Measurements from ENCODE around the gene EIF1B. TPM values are rescaled to one million over a fixed set of nuclear protein-coding genes. Genes with fewer than 3 reads are reported as not detected.

The EIF1B gene
- total RNA-seq, 2 donors from 2014 or later, result 32.0 to 52.4 TPM

DNA sequence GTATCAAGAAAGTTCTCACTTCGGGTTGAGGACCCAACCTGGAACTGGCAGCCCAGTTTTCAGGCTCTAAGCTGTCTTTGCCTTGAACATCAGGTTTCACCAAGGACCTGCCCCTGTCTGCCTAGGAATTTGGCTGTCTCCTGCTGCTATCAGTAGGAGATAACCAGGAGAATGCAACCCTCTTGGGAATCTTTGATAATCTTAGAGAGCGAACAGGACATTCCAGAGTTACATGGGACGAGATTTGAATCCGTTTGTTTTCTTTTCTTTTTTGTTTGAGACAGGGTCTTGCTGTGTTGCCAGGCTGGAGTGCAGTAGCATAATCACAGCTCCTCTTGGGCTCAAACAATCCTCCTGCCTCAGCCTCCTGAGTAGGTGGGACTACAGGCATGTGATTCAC lies 18.0 kb upstream of the EIF1B start:
- Histone ChIP-seq H3K27me3 (no peaks in the 10 kb centered on the region), H3K27ac (no peak overlapping the region), H3K36me3 (no peaks in the 10 kb centered on the region), H3K9ac (ENCODE audit: low read depth in 2 of 2, low read length in 2 of 2) (no peak overlapping the region), H3K9me3 (no peaks in the 10 kb centered on the region), H3K4me3 (no peak overlapping the region), H3K4me1 (no peaks in the 10 kb centered on the region)
- DNase-seq, result no peak
- TF ChIP-seq, protein P1, sequence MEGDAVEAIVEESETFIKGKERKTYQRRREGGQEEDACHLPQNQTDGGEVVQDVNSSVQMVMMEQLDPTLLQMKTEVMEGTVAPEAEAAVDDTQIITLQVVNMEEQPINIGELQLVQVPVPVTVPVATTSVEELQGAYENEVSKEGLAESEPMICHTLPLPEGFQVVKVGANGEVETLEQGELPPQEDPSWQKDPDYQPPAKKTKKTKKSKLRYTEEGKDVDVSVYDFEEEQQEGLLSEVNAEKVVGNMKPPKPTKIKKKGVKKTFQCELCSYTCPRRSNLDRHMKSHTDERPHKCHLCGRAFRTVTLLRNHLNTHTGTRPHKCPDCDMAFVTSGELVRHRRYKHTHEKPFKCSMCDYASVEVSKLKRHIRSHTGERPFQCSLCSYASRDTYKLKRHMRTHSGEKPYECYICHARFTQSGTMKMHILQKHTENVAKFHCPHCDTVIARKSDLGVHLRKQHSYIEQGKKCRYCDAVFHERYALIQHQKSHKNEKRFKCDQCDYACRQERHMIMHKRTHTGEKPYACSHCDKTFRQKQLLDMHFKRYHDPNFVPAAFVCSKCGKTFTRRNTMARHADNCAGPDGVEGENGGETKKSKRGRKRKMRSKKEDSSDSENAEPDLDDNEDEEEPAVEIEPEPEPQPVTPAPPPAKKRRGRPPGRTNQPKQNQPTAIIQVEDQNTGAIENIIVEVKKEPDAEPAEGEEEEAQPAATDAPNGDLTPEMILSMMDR (IDR thresholded peaks at IDR 0.05), result no peak
- intact Hi-C loops (cut with DNase I), result no loop called here

DNA sequence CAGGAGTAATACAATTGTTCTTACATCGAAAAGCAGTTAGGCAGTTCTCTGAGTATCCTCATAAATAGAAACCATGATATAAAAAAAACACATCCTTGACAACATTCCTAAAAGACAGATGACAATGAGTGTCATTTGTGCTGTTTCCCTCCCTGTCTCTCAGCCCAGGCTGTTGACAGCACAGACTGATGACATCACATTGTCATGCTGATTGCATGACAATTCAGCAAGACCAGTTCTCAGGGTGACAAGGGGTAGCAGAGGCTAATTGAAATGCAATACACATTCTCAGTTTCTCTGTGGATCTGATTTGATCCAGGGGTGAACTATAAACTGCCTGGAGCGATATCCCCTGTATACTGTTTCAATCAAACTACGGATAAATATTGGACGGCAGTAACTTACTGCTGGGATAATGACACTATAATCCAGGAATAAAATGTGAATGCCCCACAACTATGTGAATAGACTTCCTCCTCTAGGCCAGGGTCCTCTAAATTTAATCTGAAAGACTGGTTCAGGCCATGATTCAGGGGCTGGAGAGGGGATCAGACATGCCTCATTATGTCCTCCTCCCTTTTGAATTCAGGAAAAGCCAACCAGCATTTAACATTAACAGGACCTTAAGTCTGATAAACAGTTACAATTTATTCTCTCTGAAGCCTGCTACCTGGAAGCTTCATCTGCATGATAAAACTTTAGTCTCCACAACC lies 16.7 kb upstream of the EIF1B start:
- H3K36me3 ChIP-seq, result no peaks in the 10 kb centered on the region
- no peak for DNase-seq
- intact Hi-C loops (cut with DNase I), result no loop called here
- H3K9me3 ChIP-seq, result no peaks in the 10 kb centered on the region
- no peaks in the 10 kb centered on the region for H3K4me1 ChIP-seq
- TF ChIP-seq, protein P1 (IDR thresholded peaks at IDR 0.05), result no peak
- no peak overlapping the region for H3K9ac ChIP-seq (ENCODE audit: low read depth in 2 of 2, low read length in 2 of 2)
- no peak overlapping the region for H3K27ac ChIP-seq
- no peak overlapping the region for H3K4me3 ChIP-seq
- H3K27me3 ChIP-seq, result no peaks in the 10 kb centered on the region

GRCh38 chr3:40294434-40294833 lies 15.1 kb upstream of the EIF1B start:
- Histone ChIP-seq H3K4me3 (no peak overlapping the region), H3K27me3 (no peaks in the 10 kb centered on the region), H3K4me1 (no peaks in the 10 kb centered on the region), H3K27ac (no peak overlapping the region), H3K36me3 (no peaks in the 10 kb centered on the region), H3K9me3 (no peaks in the 10 kb centered on the region), H3K9ac (ENCODE audit: low read depth in 2 of 2, low read length in 2 of 2) (no peak overlapping the region)
- DNase-seq, result no peak
- TF ChIP-seq, protein P1 (IDR thresholded peaks at IDR 0.05), result no peak
- intact Hi-C loops (cut with DNase I), result no loop called here

DNA sequence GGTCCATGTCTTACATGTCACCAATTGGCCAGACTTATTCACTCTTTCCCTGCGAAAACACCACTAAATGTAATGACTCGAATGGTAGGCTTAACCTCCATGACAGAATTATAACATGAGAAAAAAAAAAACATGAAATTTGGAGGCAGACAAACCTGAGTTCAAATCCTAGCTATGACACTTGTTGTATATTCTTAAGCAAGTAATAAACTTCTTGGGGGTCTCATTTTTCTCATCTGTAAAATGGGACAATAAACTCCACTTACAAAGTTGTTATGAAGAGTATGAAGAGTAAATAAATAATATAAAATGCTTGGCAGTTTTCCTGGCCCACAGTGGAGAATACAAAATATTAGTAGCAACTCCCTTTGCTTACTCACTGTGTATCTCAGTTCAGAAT lies 11.4 kb upstream of the EIF1B start:
- DNase-seq, result no peak
- TF ChIP-seq, protein P1 (IDR thresholded peaks at IDR 0.05), result no peak
- intact Hi-C loops (cut with DNase I), result no loop called here

DNA sequence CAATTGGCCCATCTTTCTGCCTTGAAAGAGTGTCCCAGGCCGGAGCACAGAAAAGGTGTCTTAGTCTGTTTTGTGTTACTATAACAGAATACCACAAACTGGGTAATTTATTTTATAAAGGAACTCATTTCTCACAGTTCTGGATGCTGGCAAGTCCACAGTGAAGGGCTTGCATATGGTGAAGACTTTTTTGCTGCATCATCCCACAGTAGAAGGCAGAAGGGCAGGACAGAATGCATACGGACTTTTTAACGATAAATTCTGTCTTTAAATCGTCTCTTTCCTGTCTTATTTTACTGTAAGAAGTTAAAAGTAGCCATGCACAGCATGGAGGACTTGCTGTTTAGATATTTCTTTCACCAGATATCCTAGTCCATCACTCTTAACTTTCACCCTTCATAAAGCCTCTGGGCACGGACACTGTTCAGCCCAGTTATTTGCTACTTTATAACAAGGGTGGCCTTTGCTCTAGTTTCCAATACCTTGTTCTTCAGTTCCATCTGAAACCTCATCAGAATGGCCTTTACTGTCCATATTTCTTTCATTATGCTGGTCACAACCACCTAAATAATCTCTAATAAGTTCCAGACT lies 10.3 kb upstream of the EIF1B start:
- TF ChIP-seq, protein P1 (IDR thresholded peaks at IDR 0.05), result no peak
- Histone ChIP-seq H3K9me3 (no peaks in the 10 kb centered on the region), H3K27me3 (no peaks in the 10 kb centered on the region), H3K4me1 (no peaks in the 10 kb centered on the region), H3K4me3 (no peak overlapping the region), H3K27ac (no peak overlapping the region), H3K9ac (ENCODE audit: low read depth in 2 of 2, low read length in 2 of 2) (no peak overlapping the region), H3K36me3 (no peaks in the 10 kb centered on the region)
- intact Hi-C loops (cut with DNase I), result no loop called here
- DNase-seq, result no peak

More for the DNA sequence above, 11.4 kb upstream of the EIF1B start:
- no peaks in the 10 kb centered on the region for H3K9me3 ChIP-seq
- no peak overlapping the region for H3K4me3 ChIP-seq
- H3K27me3 ChIP-seq, result no peaks in the 10 kb centered on the region
- H3K36me3 ChIP-seq, result no peaks in the 10 kb centered on the region
- no peaks in the 10 kb centered on the region for H3K4me1 ChIP-seq
- no peak overlapping the region for H3K27ac ChIP-seq
- H3K9ac ChIP-seq (ENCODE audit: low read depth in 2 of 2, low read length in 2 of 2), result no peak overlapping the region
